GM18951 (cell line): ENCODE measurements around the gene FKBP2.

Source experiments
- POLR2A ChIP-seq: IDR thresholded peaks from 4 replicates; pipeline ENCODE4 v1.6.1; 2011; ENCODE audit warnings: mild to moderate bottlenecking; ENCODE audit not compliant: insufficient read length, insufficient read depth; ENCODE audit errors: extremely low read depth
- in situ Hi-C: fragments of 300-500 bp; cut with MboI; formaldehyde crosslinking; loops from one replicate; pipeline ENCODE4 v1.12.0; 2022; ENCODE audit warnings: low sequenced_read_pairs, mixed read lengths, inconsistent platforms; ENCODE audit not compliant: unreplicated experiment

FKBP2 gene

DNA sequence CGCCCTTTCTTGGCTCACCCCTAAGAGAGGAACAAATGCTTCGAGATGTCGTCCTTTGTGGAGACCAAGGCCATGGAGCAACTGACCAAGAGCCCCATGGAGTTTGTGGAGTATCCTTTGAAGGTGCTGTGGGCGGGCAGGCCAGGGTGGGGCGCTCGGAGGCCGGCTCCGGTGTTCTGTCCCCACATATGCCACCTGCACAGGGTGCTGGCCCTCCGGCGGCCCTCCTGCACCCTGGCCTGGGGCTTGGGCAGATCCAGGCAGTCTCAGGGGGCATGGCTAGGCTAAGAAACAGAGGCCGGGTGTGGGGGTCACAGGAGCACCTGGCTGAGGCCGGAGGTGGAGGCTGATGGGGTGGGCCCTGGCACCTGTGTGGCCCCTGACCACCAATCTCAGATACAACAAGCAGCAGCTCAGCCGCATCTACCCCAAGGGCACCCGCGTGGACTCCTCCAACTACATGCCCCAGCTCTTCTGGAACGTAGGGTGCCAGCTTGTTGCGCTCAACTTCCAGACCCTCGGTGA is 20.7 kb downstream of the FKBP2 start:
- in situ Hi-C loops = no loop called here
- TF ChIP-seq POLR2A = no peak

DNA sequence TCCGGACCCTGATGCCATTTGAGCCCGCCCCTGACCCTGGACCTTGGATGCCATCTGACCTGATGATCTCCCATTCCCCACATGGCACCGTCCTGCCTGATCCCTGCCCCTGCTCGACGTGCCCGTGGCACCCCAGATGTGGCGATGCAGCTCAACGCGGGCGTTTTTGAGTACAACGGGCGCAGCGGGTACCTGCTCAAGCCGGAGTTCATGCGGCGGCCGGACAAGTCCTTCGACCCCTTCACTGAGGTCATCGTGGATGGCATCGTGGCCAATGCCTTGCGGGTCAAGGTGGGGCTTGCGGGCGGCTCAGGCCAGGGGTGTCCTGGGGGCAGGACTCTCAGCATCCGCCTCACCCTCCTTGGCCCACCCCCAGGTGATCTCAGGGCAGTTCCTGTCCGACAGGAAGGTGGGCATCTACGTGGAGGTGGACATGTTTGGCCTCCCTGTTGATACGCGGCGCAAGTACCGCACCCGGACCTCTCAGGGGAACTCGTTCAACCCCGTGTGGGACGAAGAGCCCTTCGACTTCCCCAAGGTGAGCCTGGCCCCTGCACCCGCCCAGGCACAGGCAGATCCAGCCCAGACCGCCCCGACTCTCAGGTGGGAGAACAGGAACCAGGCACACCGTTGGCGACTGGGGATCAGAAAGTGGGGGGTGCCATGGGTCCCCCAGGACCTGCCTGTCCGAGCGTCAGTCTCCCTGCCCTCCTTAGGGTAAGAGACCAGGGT is 21.5 kb downstream of the FKBP2 start:
- in situ Hi-C loops = no loop called here
- no peak for TF ChIP-seq POLR2A

DNA sequence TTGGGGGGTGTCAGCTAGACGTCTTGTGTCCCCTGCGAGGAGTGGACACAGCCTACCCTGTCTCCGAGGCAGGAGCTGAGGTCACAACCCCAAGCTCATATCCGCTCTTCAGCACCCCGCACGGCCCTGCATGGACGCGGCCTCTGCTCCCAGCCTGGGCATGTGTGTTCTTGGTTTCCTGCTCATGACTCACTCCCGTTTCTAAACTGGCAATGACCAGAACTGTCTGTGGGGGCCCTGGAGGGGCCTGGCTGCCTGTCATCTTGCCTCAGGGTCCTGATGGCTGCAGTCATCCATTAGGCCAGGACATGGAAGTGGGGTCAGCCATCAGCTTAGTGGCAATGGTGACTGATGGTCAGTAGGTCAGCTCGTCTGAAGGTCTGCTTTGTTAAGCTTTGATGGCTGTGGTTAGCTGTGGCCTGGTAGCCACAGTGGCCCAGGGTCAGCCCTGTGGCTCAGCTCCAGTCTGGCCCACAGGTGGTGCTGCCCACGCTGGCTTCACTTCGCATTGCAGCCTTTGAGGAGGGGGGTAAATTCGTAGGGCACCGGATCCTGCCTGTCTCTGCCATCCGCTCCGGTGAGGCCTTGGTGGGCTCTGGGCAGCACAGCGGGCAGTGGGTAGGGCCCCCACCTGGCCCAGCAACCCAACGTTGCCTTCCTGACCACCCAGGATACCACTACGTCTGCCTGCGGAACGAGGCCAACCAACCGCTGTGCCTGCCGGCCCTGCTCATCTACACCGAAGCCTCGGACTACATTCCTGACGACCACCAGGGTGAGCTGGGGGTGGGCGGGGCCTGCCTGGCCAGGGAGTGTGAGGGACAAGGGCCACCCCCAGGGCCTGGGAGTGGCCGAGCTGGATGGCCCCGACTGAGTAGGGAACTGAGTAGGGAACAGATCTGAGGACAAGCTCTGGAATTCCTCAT is 22.4 kb downstream of the FKBP2 start:
- no peak for TF ChIP-seq POLR2A
- in situ Hi-C loops = no loop called here

DNA sequence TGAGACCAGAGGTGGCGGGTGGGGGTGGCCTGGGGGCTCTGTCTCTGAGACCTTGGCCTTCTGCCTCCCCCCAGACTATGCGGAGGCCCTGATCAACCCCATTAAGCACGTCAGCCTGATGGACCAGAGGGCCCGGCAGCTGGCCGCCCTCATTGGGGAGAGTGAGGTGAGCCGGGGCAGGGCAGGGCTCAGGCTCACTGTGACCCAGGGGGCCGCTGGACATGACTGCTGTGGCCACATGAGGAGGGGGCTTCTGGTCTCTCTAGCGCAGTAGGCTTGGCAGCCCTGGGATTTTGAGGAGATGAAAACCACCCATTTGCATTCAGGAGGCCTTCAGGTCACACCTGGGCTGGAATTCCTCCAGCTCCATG is 23.0 kb downstream of the FKBP2 start:
- in situ Hi-C loops = no loop called here
- TF ChIP-seq POLR2A = no peak

DNA sequence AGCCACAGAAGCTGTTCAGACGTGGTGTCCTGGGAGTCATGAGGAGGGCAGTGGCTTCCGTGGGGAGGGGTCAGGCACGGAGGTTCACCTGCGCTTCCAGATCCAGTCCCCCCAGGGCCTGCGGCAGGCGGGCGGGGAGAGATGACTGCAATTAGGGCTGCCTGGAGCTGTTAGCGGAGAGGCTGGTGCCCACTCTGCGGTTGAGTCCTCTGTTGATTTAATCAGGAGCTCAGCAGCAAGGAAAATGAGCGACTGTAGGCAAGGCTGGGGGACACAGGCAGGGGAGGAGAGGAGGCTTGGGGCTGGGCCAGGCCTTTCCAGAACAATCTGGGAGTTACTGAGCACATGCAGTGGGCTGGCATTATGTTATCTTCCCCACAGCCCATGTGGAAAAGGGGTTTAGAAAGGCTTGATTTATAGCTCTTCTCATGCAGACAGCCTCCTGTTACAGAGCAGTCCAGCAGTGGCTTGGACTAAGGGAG is 23.5 kb downstream of the FKBP2 start:
- in situ Hi-C loops = no loop called here
- TF ChIP-seq POLR2A = no peak

DNA sequence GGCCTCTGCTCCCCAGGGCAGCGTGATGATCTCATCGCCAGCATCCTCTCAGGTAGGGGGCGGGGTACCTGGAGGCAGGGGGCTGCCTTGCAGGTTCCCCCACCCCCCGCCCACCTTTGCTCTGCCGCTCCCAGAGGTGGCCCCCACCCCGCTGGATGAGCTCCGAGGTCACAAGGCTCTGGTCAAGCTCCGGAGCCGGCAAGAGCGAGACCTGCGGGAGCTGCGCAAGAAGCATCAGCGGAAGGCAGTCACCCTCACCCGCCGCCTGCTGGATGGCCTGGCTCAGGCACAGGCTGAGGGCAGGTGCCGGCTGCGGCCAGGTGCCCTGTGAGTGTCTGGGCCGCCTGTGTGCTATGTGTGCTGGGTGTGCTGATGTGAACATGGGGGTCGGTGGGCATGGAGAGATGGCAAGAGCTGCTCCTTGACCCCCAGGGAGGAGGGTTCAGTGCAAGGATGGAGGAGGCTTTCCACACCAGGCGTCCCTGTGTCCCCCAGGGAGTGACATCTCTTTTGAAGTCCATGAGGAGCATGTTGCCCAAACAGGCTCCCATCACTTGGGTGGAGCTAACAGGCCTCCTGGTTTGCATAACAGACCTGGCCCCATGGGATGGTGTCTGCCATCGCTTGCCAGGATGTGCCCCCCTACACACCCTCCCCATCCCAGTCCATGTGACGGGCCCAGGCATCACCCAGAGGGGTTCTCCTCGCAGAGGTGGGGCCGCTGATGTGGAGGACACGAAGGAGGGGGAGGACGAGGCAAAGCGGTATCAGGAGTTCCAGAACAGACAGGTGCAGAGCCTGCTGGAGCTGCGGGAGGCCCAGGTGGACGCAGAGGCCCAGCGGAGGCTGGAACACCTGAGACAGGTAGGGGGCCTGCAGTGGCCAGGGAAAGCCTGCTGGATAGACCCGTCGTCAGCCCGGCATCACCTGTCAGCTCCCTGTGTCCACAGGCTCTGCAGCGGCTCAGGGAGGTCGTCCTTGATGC is 24.6 kb downstream of the FKBP2 start:
- no peak for TF ChIP-seq POLR2A
- in situ Hi-C loops = no loop called here

DNA sequence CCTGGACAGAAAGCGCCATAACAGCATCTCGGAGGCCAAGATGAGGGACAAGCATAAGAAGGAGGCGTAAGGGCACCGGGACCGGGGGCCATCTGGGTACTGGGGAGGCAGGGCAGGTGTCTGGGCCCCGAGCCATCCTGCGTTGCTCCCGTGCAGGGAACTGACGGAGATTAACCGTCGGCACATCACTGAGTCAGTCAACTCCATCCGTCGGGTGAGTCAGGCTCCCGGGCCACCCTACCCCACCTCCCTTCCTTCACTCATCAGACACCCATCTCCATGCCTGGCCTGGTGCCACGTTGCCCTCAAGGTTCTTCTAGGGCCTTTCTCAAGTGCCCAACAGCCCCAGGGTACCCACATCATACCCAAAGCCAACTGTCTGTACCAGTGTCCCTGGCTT is 25.4 kb downstream of the FKBP2 start:
- no peak for TF ChIP-seq POLR2A
- in situ Hi-C loops = no loop called here

DNA sequence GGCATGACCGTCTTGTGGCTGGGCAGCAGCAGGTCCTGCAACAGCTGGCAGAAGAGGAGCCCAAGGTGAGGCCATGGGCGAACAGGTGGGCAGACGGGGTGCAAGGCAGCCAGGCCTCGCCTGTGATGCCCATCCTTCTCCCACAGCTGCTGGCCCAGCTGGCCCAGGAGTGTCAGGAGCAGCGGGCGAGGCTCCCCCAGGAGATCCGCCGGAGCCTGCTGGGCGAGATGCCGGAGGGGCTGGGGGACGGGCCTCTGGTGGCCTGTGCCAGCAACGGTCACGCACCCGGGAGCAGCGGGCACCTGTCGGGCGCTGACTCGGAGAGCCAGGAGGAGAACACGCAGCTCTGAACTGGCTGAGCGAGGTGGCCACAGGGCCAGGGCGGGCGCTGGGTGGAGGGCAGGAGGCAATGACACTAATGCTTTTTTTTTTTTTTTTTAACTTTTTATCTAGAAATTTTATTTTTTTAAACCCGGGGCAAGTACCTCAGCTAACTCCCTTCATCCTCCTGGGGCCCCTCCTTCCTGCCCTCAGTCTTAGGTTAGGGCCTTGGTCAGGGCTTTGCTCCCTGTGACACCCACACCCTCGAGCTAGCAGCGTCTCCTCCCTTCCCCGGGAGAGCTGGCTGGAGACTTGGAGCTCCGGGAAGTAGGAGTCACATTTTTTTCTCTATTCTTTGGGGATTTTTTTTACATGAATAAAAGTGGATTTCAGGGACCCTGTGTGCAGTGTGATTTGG is 26.5 kb downstream of the FKBP2 start:
- in situ Hi-C loops = no loop called here
- no peak for TF ChIP-seq POLR2A

DNA sequence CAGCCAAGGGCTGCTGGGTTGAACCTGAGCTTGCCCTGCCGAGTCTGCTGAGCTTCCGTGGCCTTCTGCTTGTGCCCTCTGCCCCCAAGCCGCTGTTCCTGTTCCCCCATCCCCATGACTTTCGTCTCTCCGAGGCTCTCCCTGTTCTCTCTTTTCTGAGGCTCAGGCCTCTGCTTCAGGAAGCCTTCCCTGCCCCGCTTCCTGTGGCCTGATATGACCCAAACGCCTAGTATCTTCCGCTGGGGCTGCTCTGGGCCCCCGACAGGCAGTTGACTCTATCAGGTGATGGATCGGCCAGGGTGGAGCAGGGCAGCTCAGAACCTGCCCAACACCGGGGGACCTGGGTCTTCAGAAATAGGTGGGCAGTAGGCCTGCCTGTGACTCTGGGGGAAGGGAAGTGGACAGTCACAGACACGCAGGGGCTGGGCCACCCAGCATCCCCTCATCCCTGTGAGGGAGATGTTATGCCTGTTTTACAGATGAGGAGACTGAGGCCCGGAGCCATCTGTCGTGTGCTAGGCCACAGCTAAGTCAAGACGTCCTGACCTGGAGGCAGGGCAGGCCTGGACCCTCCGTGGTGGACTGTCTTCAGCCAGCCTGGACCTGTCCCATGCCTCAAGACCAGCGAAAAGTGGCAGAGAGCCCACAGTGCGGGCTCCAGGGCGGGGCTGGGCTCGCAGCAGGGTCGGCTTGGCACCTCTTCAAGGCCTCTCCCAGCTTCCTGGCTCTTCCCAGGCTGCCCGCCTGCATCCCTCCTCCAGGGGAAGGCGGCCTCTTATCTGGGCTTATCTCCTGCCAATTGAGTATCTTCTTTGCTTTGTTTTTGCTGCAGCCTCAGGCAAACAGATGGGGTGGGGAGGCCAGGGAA is 27.4 kb downstream of the FKBP2 start:
- in situ Hi-C loops = no loop called here
- TF ChIP-seq POLR2A = no peak

DNA sequence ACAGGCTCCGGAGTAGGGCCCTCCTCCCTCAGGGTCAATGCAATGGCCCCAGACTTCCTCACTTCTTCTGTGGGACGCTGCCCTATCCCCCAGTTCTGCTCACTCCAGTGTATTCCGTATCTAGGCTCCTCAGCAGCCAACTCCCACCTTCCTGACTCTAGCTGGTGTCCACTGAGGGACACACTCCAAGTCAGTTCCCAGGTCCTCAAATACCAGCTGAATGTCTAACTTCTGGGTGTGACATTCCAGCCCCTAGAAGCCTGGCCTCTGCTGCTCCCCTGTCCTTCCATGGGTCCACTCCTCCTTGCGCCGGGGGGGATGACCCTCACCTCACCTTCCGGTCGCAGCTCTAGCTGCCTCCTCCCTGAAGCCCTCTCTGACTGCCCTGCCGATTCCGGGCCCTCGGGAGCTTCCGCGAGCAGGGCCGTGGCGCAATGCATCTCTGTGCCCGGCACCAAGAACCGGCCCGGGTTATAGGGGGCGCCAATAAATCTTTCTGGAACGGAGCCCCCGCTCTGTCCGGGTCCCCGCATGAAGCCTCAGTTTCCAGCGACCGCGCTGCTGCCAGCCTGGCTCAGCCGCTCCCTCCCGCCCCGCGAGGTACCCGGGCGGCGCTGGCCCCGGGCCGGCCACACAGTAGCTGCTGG is 28.1 kb downstream of the FKBP2 start:
- TF ChIP-seq POLR2A = no peak
- in situ Hi-C loops = no loop called here
